ENCODE results near the gene GPR78.
"Not testable (repeated sequence)": the region's sequence is repeated elsewhere in the genome, so short reads cannot be mapped to it uniquely, and the experiment has no call there.

- not testable (repeated sequence) for TF ChIP-seq HDAC2 (IDR thresholded peaks at IDR 0.05; ENCODE audit: borderline replicate concordance in 1 of 2, low read depth in 2 of 2, low read length in 2 of 2); CTCF (IDR thresholded peaks at IDR 0.05; ENCODE audit: control extremely low read depth in 1 of 3, insufficient read depth in 1 of 3, low read depth in 1 of 3, low read length in 3 of 3); POLR2AphosphoS5 (IDR thresholded peaks at IDR 0.05; ENCODE audit: low read depth, low read length); SP2 (IDR thresholded peaks at IDR 0.05; ENCODE audit: low read length); EZH2 (IDR thresholded peaks at IDR 0.05; ENCODE audit: low read depth, low read length, severe bottlenecking); RFX5 (IDR thresholded peaks at IDR 0.05; ENCODE audit: borderline replicate concordance, low read depth, low read length); TAF1 (IDR thresholded peaks at IDR 0.05; ENCODE audit: low read depth, low read length); CEBPB (IDR thresholded peaks at IDR 0.05; ENCODE audit: low read depth, low read length); GABPA (IDR thresholded peaks at IDR 0.05; ENCODE audit: borderline replicate concordance, insufficient read depth, low read length); RAD21 (IDR thresholded peaks at IDR 0.05 in 1 of 2, conservative IDR thresholded peaks at IDR 0.05 in 1 of 2; ENCODE audit: low read depth in 2 of 2, low read length in 2 of 2); ATF3 (IDR thresholded peaks at IDR 0.05; ENCODE audit: insufficient read depth, low read depth, low read length); POLR2A (IDR thresholded peaks at IDR 0.05; ENCODE audit: control extremely low read depth in 1 of 2, low read depth in 2 of 2, low read length in 2 of 2); EP300 (IDR thresholded peaks at IDR 0.05; ENCODE audit: borderline replicate concordance in 1 of 2, low read depth in 2 of 2, low read length in 2 of 2); USF2 (IDR thresholded peaks at IDR 0.05; ENCODE audit: low read length)
These were observed 44.5 kb downstream of the GPR78 start for GRCh38 chr4:8624601-8625272.

Data from H1 (cell line).